Measurements from ENCODE around the gene ZNF213. TPM values are rescaled to one million over a fixed set of nuclear protein-coding genes. Genes with fewer than 3 reads are reported as not detected.

Gene ZNF213
- total and polyA plus RNA-seq, 7 donors: 7.9 to 19.1 (median 9.3) TPM

DNA sequence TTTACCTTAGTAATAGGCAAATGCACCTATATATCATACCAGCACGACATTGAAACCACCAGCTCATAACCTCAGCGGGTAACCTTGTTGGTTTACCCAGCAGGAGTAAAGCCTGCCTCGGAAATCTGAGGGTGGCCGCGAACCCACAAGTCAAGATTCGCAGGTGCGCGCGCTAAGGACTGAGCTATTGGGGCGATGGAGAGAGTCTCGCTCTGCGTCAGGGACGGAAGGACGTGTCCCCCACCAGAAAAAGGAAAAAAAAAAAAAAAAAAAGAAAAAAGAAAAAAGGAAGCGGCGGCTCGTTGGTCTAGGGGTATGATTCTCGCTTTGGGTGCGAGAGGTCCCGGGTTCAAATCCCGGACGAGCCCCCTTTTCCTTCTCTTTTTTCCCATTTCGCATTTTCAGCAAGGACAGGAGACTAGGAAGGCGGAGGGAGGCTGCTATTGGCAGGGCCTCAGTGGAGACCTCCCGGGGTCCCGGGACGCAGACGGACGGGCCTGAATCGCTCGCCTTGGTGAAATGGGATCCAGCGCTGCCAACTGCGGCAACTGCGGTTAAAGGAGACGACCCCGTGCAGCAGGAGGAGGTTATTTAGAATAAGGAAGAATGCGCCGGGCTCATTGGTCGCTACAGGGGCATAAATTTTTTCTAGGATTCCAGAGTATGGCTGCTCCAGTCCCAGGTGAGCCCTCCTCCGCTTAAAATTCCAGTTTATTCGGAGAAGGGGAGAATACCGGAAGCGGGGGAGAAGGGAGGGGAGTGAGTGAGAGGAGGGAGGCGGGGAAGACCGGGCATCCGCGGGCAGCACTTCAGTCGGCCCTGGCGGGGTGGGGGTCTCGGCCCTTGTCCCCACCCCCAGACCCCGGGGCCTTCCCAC, 53.2 kb downstream of the ZNF213 start, which contains the start of gene OR1F1:
OR1F1 (plus strand) TSS at position 407 of the 877 bp plus-strand sequence.
- TF ChIP-seq, protein P1, sequence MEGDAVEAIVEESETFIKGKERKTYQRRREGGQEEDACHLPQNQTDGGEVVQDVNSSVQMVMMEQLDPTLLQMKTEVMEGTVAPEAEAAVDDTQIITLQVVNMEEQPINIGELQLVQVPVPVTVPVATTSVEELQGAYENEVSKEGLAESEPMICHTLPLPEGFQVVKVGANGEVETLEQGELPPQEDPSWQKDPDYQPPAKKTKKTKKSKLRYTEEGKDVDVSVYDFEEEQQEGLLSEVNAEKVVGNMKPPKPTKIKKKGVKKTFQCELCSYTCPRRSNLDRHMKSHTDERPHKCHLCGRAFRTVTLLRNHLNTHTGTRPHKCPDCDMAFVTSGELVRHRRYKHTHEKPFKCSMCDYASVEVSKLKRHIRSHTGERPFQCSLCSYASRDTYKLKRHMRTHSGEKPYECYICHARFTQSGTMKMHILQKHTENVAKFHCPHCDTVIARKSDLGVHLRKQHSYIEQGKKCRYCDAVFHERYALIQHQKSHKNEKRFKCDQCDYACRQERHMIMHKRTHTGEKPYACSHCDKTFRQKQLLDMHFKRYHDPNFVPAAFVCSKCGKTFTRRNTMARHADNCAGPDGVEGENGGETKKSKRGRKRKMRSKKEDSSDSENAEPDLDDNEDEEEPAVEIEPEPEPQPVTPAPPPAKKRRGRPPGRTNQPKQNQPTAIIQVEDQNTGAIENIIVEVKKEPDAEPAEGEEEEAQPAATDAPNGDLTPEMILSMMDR (IDR thresholded peaks at IDR 0.05): no peak
- no peak for ATAC-seq
- Histone ChIP-seq H3K9me3 (no peaks in the 10 kb centered on the region), H3K4me1 (peaks cover 5% of the 10 kb centered on the region), H3K36me3 (ENCODE audit: insufficient read depth in 1 of 2, low read depth in 1 of 2) (no peaks in the 10 kb centered on the region), H3K27ac (no peak within 1 kb of the TSS), H3K4me3 (peak within 1 kb of the TSS; percentile 1), H3K27me3 (ENCODE audit: insufficient read depth in 3 of 3, low read length in 2 of 3) (peaks cover 0 to 100% (median 65%) of the 10 kb centered on the region in 3 donors)
- intact Hi-C loops (cut with DNase I): no loop called here
- no peak for DNase-seq
- WGBS, 3 donors: 3% methylated on average over 42 to 51 of the region's 51 CpGs

DNA sequence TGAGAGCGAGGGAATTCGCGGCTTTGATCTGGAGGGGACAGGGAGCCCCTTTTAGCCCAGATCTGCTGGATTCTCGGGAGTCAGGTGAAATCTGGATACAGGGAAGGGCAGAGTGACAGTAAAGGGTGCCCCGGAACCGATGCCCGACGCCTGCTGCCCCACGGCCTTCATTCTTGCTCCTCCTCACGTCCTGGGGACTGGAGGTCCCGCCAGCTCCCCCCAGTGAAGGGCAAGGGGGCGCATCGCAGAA, 53.8 kb downstream of the ZNF213 start:
- WGBS, 3 donors: 1 to 3% (median 2%) methylated on average over 6 to 13 of the region's 13 CpGs

DNA sequence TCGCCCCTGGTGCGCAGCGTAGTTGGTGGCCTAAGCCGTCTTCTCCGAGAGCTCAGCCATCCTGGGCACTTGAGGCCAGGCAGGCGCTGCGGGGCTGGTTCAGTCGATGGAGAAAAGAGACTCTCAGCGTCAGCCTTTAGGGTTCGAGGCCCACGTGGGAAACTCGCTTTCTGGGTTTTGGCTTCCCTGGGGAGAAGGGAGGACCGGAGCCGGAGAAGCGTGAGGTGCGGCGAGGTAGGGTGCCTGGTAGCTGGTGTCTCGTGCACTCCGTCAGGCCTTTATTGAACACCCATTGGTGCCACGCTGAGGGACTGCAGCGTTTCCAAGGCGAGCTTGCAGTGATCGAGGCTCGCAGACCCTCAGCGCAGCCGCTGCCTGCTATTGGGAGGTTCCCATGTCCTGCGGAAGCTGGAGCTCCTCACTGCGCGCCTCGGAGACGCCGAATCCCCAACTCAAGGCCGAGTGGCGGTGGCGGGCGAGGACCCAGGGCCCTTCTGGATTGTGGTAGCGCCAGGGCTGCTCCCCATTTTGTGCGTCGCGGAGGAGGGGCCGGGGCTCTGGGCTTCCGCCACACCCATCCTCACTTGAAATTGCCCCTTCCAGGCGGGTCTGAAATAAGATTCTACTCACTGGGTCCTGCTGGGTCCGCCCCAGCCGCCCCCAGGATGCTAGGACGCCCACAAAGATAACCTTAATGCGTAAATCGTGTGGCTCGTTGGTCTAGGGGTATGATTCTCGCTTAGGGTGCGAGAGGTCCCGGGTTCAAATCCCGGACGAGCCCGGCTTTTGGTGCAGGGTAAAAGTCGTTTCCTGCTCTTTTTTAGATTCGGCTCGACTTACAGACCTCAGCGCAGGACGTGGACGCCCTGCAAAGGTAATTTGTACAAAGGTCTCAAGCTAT, 54.3 kb downstream of the ZNF213 start:
- Histone ChIP-seq H3K27ac (no peak overlapping the region), H3K4me3 (peak overlapping the region; percentile 1), H3K27me3 (ENCODE audit: insufficient read depth in 3 of 3, low read length in 2 of 3) (peaks cover 0 to 100% (median 60%) of the 10 kb centered on the region in 3 donors), H3K4me1 (peaks cover 5% of the 10 kb centered on the region), H3K36me3 (ENCODE audit: insufficient read depth in 1 of 2, low read depth in 1 of 2) (no peaks in the 10 kb centered on the region), H3K9me3 (no peaks in the 10 kb centered on the region)
- intact Hi-C loops (cut with DNase I): no loop called here
- TF ChIP-seq, protein P1 (IDR thresholded peaks at IDR 0.05): no peak
- no peak for DNase-seq
- 1 to 3% (median 2%) methylated on average over 58 to 61 of the region's 61 CpGs for WGBS, 3 donors
- no peak for ATAC-seq

More for the DNA sequence above, 53.8 kb downstream of the ZNF213 start:
- Histone ChIP-seq H3K4me1 (peaks cover 5% of the 10 kb centered on the region), H3K27ac (no peak overlapping the region), H3K27me3 (ENCODE audit: insufficient read depth in 3 of 3, low read length in 2 of 3) (peaks cover 0 to 100% (median 64%) of the 10 kb centered on the region in 3 donors), H3K9me3 (no peaks in the 10 kb centered on the region), H3K36me3 (ENCODE audit: insufficient read depth in 1 of 2, low read depth in 1 of 2) (no peaks in the 10 kb centered on the region), H3K4me3 (peak overlapping the region; percentile 1)
- TF ChIP-seq, protein P1 (IDR thresholded peaks at IDR 0.05): no peak
- no peak for ATAC-seq
- intact Hi-C loops (cut with DNase I): no loop called here
- DNase-seq: no peak

DNA sequence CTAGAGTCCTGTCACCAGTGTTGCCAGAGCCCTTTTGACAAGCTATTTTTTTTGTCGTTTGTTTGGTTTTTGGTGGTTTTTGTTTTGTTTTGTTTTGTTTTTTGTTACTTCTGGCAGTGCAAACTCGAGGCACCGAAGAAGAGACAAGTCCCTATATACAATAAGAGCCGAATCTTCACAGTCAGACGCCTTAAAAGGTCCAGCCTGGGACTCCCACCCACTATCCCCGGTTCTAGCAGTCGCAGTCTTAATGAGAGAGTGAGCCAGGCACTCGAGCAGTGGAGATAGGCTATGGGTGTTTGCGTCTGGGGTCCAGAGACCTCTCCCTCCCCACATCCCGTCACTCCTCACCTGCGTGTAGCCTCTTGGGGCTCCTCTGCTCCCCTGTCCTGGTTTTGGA, 55.0 kb downstream of the ZNF213 start:
- H3K27ac ChIP-seq: no peak overlapping the region
- TF ChIP-seq, protein P1 (IDR thresholded peaks at IDR 0.05): no peak
- 14 to 20% (median 19%) methylated on average over 11 of the region's 11 CpGs for WGBS, 3 donors
- DNase-seq (no peak), ATAC-seq (no peak)
- intact Hi-C loops (cut with DNase I): no loop called here
- peaks cover 5% of the 10 kb centered on the region for H3K4me1 ChIP-seq
- no peaks in the 10 kb centered on the region for H3K36me3 ChIP-seq (ENCODE audit: insufficient read depth in 1 of 2, low read depth in 1 of 2)
- no peaks in the 10 kb centered on the region for H3K9me3 ChIP-seq
- no peak overlapping the region for H3K4me3 ChIP-seq
- H3K27me3 ChIP-seq (ENCODE audit: insufficient read depth in 3 of 3, low read length in 2 of 3): peaks cover 0 to 100% (median 63%) of the 10 kb centered on the region in 3 donors
